ENCODE data around the gene NAT9. TPM values are rescaled to one million over a fixed set of nuclear protein-coding genes. Genes with fewer than 3 reads are reported as not detected.

NAT9 gene
- total RNA-seq, 4 donors from 2014 or later: 18.3 to 34.4 (median 27.6) TPM

DNA sequence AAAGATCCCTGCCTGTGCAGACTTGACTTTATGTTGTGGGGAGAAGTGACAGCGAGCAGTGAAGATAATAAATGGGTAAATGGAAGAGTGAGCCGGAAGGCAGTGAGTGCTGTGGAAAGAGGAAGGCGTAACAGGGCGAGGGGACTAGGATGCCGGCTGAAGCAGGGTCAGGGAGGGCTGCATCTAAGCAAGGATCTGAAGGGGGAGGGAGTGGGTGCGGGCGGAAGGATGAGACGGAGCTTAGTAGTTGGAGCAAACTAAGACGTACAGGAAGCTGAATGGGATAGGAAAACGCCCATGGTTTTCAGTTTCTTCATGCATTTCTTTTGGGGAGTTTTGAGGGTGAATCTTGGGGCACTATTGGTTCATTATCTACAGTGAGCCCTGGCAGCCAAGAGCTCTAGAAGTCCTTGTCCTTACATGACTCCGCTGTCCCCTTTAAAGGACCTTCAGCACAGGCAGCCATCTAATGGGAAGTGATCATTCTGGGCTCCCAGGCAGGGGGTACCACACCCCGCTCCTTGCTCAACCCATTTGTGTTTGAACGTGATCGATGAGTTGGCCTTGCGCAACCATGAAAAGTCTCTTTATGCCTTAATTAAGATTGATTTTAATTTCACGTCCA, 10.4 kb upstream of the NAT9 start:
- in situ Hi-C loops (cut with MboI; ENCODE audit: low pct_ligation_motif_present in 1 of 4, low pct_unique_long_range_greater_than_20kb in 1 of 4, low sequenced_read_pairs in 3 of 4): no loop called here
- no peaks in the 10 kb centered on the region for H3K36me3 ChIP-seq

DNA sequence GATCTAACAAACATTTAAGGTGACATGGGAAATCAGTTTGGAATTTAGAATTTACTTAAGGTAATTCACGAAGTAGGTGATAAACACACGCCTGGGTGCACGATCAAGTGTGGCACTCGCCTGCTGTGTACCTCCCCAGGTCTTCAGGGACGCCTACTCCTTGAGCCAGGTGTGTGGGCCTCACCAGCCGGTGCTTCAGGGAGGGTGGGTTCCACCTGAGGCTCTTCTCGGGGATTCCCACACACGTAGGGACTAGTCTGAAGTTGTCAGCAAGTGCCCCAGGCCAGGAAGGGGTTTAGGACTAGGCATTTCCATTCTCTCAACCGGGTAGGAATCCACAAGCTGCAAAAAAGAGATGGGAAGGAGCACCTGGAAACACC, 9.8 kb upstream of the NAT9 start:
- H3K27me3 ChIP-seq: no peaks in the 10 kb centered on the region
- H3K4me3 ChIP-seq: no peak overlapping the region
- TF ChIP-seq, protein P1, sequence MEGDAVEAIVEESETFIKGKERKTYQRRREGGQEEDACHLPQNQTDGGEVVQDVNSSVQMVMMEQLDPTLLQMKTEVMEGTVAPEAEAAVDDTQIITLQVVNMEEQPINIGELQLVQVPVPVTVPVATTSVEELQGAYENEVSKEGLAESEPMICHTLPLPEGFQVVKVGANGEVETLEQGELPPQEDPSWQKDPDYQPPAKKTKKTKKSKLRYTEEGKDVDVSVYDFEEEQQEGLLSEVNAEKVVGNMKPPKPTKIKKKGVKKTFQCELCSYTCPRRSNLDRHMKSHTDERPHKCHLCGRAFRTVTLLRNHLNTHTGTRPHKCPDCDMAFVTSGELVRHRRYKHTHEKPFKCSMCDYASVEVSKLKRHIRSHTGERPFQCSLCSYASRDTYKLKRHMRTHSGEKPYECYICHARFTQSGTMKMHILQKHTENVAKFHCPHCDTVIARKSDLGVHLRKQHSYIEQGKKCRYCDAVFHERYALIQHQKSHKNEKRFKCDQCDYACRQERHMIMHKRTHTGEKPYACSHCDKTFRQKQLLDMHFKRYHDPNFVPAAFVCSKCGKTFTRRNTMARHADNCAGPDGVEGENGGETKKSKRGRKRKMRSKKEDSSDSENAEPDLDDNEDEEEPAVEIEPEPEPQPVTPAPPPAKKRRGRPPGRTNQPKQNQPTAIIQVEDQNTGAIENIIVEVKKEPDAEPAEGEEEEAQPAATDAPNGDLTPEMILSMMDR (IDR thresholded peaks at IDR 0.05): no peak
- TF ChIP-seq EP300 (IDR thresholded peaks at IDR 0.05; ENCODE audit: low read depth) (no peak), POLR2AphosphoS5 (IDR thresholded peaks at IDR 0.05) (no peak), POLR2A (IDR thresholded peaks at IDR 0.05) (no peak)
- intact Hi-C loops (cut with DNase I; ENCODE audit: low total_unique reads): no loop called here
- no peaks in the 10 kb centered on the region for H3K36me3 ChIP-seq
- peaks cover 0 to 5% (median 0%) of the 10 kb centered on the region in 4 donors for H3K4me1 ChIP-seq
- H3K9me3 ChIP-seq: no peaks in the 10 kb centered on the region
- no peak for DNase-seq
- H3K27ac ChIP-seq: no peak overlapping the region
- in situ Hi-C loops (cut with MboI; ENCODE audit: low pct_ligation_motif_present in 1 of 4, low pct_unique_long_range_greater_than_20kb in 1 of 4, low sequenced_read_pairs in 3 of 4): no loop called here
- WGBS, 2 donors (ENCODE audit: low coverage in 1 of 2): 88 to 100% methylated on average over 3 to 9 of the region's 9 CpGs

More for the DNA sequence above, 10.4 kb upstream of the NAT9 start:
- no peaks in the 10 kb centered on the region for H3K27me3 ChIP-seq
- DNase-seq: no peak
- no peak overlapping the region for H3K4me3 ChIP-seq
- H3K4me1 ChIP-seq: peaks cover 0 to 5% (median 0%) of the 10 kb centered on the region in 4 donors
- intact Hi-C loops (cut with DNase I; ENCODE audit: low total_unique reads): no loop called here
- TF ChIP-seq EP300 (IDR thresholded peaks at IDR 0.05; ENCODE audit: low read depth) (no peak), POLR2A (IDR thresholded peaks at IDR 0.05) (no peak), POLR2AphosphoS5 (IDR thresholded peaks at IDR 0.05) (no peak)
- TF ChIP-seq, protein P1 (IDR thresholded peaks at IDR 0.05): no peak
- no peak overlapping the region for H3K27ac ChIP-seq
- WGBS, 2 donors (ENCODE audit: low coverage in 1 of 2): 80 to 88% methylated on average over 1 to 16 of the region's 16 CpGs
- H3K9me3 ChIP-seq: no peaks in the 10 kb centered on the region

DNA sequence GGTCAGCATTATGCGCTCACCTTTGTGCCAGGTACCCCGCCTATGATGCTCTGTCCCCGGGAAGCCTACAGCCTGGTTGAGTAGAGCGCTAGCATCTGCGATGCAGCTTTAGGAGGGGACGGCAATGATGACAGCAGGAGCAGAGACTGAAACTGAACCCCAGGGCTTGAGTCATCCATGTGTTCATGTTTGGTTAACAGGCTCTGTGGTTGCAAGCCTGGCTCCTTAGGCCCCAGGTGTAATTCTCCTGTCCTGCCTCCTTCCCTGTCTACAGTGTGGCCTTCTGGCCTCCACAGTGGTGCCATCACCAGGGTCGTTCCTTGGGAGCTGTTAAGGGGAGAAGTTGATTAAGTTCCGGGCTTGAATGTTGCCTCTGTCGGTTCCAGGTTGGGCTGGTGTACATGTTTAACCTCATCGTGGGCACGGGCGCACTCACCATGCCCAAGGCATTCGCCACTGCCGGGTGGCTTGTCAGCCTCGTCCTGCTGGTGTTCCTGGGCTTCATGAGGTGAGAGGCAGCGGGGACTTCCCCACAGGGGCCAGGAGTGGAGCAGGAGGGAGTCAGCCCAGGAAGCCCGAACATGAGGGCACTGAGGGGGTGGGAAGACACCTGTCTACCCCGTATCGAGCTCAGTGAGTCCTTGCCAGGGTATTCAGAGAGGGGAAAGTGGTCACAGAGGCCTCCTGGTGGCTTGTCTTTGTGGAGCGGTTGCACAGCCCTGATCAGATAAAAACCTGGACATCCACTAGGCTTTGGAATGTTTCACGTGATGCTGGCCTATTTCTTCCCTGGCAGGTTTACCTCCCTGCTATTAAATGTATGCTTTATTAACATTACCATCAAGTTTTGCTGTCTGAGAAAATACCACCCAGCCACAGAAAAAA, 9.2 kb upstream of the NAT9 start:
- Histone ChIP-seq H3K27ac (no peak overlapping the region), H3K9me3 (no peaks in the 10 kb centered on the region), H3K4me3 (no peak overlapping the region), H3K4me1 (peaks cover 0 to 9% (median 0%) of the 10 kb centered on the region in 4 donors), H3K27me3 (no peaks in the 10 kb centered on the region), H3K36me3 (no peaks in the 10 kb centered on the region)
- TF ChIP-seq EP300 (IDR thresholded peaks at IDR 0.05; ENCODE audit: low read depth) (no peak), POLR2AphosphoS5 (IDR thresholded peaks at IDR 0.05) (no peak), POLR2A (IDR thresholded peaks at IDR 0.05) (no peak)
- TF ChIP-seq, protein P1 (IDR thresholded peaks at IDR 0.05): no peak
- in situ Hi-C loops (cut with MboI; ENCODE audit: low pct_ligation_motif_present in 1 of 4, low pct_unique_long_range_greater_than_20kb in 1 of 4, low sequenced_read_pairs in 3 of 4) (no loop called here), intact Hi-C loops (cut with DNase I; ENCODE audit: low total_unique reads) (no loop called here)
- 81 to 92% methylated on average over 4 to 19 of the region's 21 CpGs for WGBS, 2 donors (ENCODE audit: low coverage in 1 of 2)
- no peak for DNase-seq

DNA sequence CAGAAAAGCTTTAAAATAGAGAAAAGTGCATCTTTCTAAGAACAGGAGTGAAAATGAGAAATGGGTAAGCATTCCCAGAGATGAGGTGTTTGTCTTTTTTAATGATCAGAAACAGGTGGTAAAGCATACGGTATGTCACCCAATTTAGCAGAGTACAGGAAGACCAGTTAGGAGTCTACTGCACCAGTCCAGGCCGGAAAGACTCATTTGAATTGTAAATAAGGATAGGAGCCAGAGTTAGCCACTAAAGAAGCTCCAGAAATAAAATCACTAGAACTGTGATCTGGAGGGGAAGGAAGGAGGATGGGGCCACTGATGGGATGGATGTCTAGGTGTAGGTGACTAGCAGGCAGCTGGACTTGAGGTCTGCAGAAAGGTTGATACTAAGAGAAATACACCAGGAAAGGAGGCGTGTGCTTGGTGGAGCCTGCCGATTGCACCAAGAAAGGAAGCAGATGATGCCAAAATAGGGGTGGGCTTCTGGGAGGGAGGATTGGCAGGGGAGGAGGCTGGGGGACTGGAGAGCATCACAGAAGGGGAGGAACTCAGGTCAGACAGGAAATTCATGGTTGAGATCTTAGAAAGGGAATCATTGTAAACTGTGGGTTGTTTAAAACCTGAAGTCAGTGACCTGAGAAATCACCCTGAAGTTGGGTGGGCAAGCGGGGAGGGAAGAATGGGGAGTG, 8.1 kb upstream of the NAT9 start:
- intact Hi-C loops (cut with DNase I; ENCODE audit: low total_unique reads) (loop anchor here (1.0 kb wide), 1 partner anchor 27 kb away; no protein-coding TSS in a partner anchor), in situ Hi-C loops (cut with MboI; ENCODE audit: low pct_ligation_motif_present in 1 of 4, low pct_unique_long_range_greater_than_20kb in 1 of 4, low sequenced_read_pairs in 3 of 4) (no loop called here)
- 82 to 86% methylated on average over 4 to 5 of the region's 5 CpGs for WGBS, 2 donors (ENCODE audit: low coverage in 1 of 2)
- Histone ChIP-seq H3K4me3 (no peak overlapping the region), H3K27me3 (no peaks in the 10 kb centered on the region), H3K4me1 (peaks cover 0 to 10% (median 0%) of the 10 kb centered on the region in 4 donors), H3K36me3 (no peaks in the 10 kb centered on the region), H3K27ac (no peak overlapping the region), H3K9me3 (no peaks in the 10 kb centered on the region)
- no peak for DNase-seq
- TF ChIP-seq, protein P1 (IDR thresholded peaks at IDR 0.05): no peak
- no peak for TF ChIP-seq POLR2AphosphoS5 (IDR thresholded peaks at IDR 0.05)
- TF ChIP-seq EP300 (IDR thresholded peaks at IDR 0.05; ENCODE audit: low read depth): no peak
- no peak for TF ChIP-seq POLR2A (IDR thresholded peaks at IDR 0.05)
